Osteocyte (in vitro differentiated cells): ENCODE data around the gene PAQR7. TPM values are rescaled to one million over a fixed set of nuclear protein-coding genes. Genes with fewer than 3 reads are reported as not detected.

Experiments
- DNase-seq: peaks from one replicate; pipeline ENCODE4 v3.0.0; 2021; ENCODE audit warnings: mixed read lengths; ENCODE audit not compliant: unreplicated experiment; ENCODE audit errors: extremely low spot score
- H3K27ac Mint-ChIP-seq: one replicate; pipeline ENCODE4 v1.8.0; 2021; ENCODE audit warnings: mild to moderate bottlenecking, mixed read lengths; ENCODE audit not compliant: unreplicated experiment
- H3K27me3 Mint-ChIP-seq: one replicate; pipeline ENCODE4 v1.8.0; 2021; ENCODE audit warnings: mixed read lengths; ENCODE audit not compliant: unreplicated experiment
- H3K36me3 Mint-ChIP-seq: one replicate; pipeline ENCODE4 v1.8.0; 2021; ENCODE audit warnings: mixed read lengths; ENCODE audit not compliant: unreplicated experiment
- H3K4me1 Mint-ChIP-seq: one replicate; pipeline ENCODE4 v1.8.0; 2021; ENCODE audit warnings: mixed read lengths; ENCODE audit not compliant: unreplicated experiment
- H3K4me3 Mint-ChIP-seq: one replicate; pipeline ENCODE4 v1.8.0; 2021; ENCODE audit warnings: mild to moderate bottlenecking, moderate library complexity, mixed read lengths; ENCODE audit not compliant: unreplicated experiment
- H3K9me3 Mint-ChIP-seq: one replicate; pipeline ENCODE4 v1.8.0; 2021; ENCODE audit warnings: mixed read lengths; ENCODE audit not compliant: unreplicated experiment
- CTCF ChIP-seq: fragments of 200-600 bp; sonication (generic); IDR thresholded peaks from 2 replicates; pipeline ENCODE4 v1.5.0; 2021; ENCODE audit warnings: antibody characterized with exemption, mild to moderate bottlenecking, moderate library complexity
- total RNA-seq: library from RNA; stranded (reverse); gene quantifications from 2 replicates; pipeline ENCODE4 v1.2.1, GENCODE V29; 2021

Gene PAQR7
- total RNA-seq, 1 donor from 2014 or later = 11.0 TPM

- no peak for TF ChIP-seq CTCF
- no peaks in the 10 kb centered on the region for H3K27me3 Mint-ChIP-seq
- peaks cover 34% of the 10 kb centered on the region for H3K4me1 Mint-ChIP-seq
Observed at GRCh38 chr1:25817840-25818501, 57.5 kb downstream of the PAQR7 start.

GRCh38 chr1:25816112-25816718 lies 59.3 kb downstream of the PAQR7 start:
- no peak overlapping the region for H3K4me3 Mint-ChIP-seq
- peaks cover 23% of the 10 kb centered on the region for H3K4me1 Mint-ChIP-seq
- no peaks in the 10 kb centered on the region for H3K9me3 Mint-ChIP-seq
- DNase-seq = no peak
- peaks cover 7% of the 10 kb centered on the region for H3K36me3 Mint-ChIP-seq
- H3K27me3 Mint-ChIP-seq = no peaks in the 10 kb centered on the region
- TF ChIP-seq CTCF = no peak
- no peak overlapping the region for H3K27ac Mint-ChIP-seq

More at GRCh38 chr1:25817840-25818501, 57.5 kb downstream of the PAQR7 start:
- H3K9me3 Mint-ChIP-seq = no peaks in the 10 kb centered on the region
- no peak for DNase-seq
- H3K4me3 Mint-ChIP-seq = peak overlapping the region; percentile 92
- peaks cover 5% of the 10 kb centered on the region for H3K36me3 Mint-ChIP-seq
- peak overlapping the region; percentile 95 for H3K27ac Mint-ChIP-seq

- peaks cover 21% of the 10 kb centered on the region for H3K4me1 Mint-ChIP-seq
- no peaks in the 10 kb centered on the region for H3K27me3 Mint-ChIP-seq
- no peak overlapping the region for H3K4me3 Mint-ChIP-seq
- H3K27ac Mint-ChIP-seq = no peak overlapping the region
- peaks cover 9% of the 10 kb centered on the region for H3K36me3 Mint-ChIP-seq
- no peaks in the 10 kb centered on the region for H3K9me3 Mint-ChIP-seq
- DNase-seq = no peak
- TF ChIP-seq CTCF = no peak
Observed at GRCh38 chr1:25815208-25816111, 60.0 kb downstream of the PAQR7 start.

GRCh38 chr1:25814549-25815087 lies 60.9 kb downstream of the PAQR7 start:
- no peaks in the 10 kb centered on the region for H3K27me3 Mint-ChIP-seq
- H3K4me3 Mint-ChIP-seq = no peak overlapping the region
- DNase-seq = no peak
- H3K9me3 Mint-ChIP-seq = no peaks in the 10 kb centered on the region
- H3K36me3 Mint-ChIP-seq = peaks cover 12% of the 10 kb centered on the region
- H3K4me1 Mint-ChIP-seq = peaks cover 23% of the 10 kb centered on the region
- TF ChIP-seq CTCF = no peak
- no peak overlapping the region for H3K27ac Mint-ChIP-seq
